HEK293T (cell line): ENCODE measurements around the gene LCORL.
"Not testable (repeated sequence)": the region's sequence is repeated elsewhere in the genome, so short reads cannot be mapped to it uniquely, and the experiment has no call there.

Source experiments
- CTCF ChIA-PET: fragments of 350-600 bp; formaldehyde crosslinking; extraction: SDS; loops from one replicate; lab custom pipeline; 2021; ENCODE audit warnings: antibody characterized with exemption, inconsistent platforms; lab: Yijun Ruan, JAX
- POLR2A ChIA-PET: fragments of 350-600 bp; formaldehyde crosslinking; extraction: SDS; loops from one replicate; lab custom pipeline; 2020; ENCODE audit warnings: antibody characterized with exemption, inconsistent platforms; lab: Yijun Ruan, JAX
- DNase-seq: peaks from one replicate; pipeline ENCODE4 v3.0.0; 2012; ENCODE audit warnings: mixed read lengths; ENCODE audit errors: extremely low spot score
- ARNT ChIP-seq: fragments of 450-650 bp; IDR thresholded peaks from 2 replicates; pipeline ENCODE4 v1.6.1; 2017; ENCODE audit warnings: mild to moderate bottlenecking
- BHLHE40 ChIP-seq: fragments of 450-650 bp; IDR thresholded peaks from 2 replicates; pipeline ENCODE4 v1.6.1; 2016; ENCODE audit warnings: mild to moderate bottlenecking, moderate library complexity, borderline replicate concordance
- CTBP1 ChIP-seq: fragments of 450-650 bp; IDR thresholded peaks from 2 replicates; pipeline ENCODE4 v1.6.1; 2016; ENCODE audit warnings: borderline replicate concordance
- ELF4 ChIP-seq: fragments of 450-650 bp; IDR thresholded peaks from 2 replicates; pipeline ENCODE4 v1.6.1; 2017; ENCODE audit warnings: antibody characterized with exemption
- FOXA1 ChIP-seq: fragments of 450-650 bp; IDR thresholded peaks from 2 replicates; pipeline ENCODE4 v1.6.1; 2016; ENCODE audit warnings: mild to moderate bottlenecking
- FOXK2 ChIP-seq: fragments of 450-650 bp; IDR thresholded peaks from 2 replicates; pipeline ENCODE4 v1.6.1; 2016; ENCODE audit warnings: mild to moderate bottlenecking
- FOXM1 ChIP-seq: fragments of 450-650 bp; IDR thresholded peaks from 2 replicates; pipeline ENCODE4 v1.6.1; 2017; ENCODE audit warnings: mild to moderate bottlenecking, borderline replicate concordance
- HDGF ChIP-seq: fragments of 450-650 bp; IDR thresholded peaks from 2 replicates; pipeline ENCODE4 v1.6.1; 2017; ENCODE audit warnings: antibody characterized with exemption, borderline replicate concordance
- L3MBTL2 ChIP-seq: fragments of 450-650 bp; conservative IDR thresholded peaks from 2 replicates; pipeline ENCODE4 v1.6.1; 2016; ENCODE audit warnings: mild to moderate bottlenecking
- LEF1 ChIP-seq: fragments of 450-650 bp; IDR thresholded peaks from 2 replicates; pipeline ENCODE4 v1.6.1; 2017; ENCODE audit warnings: mild to moderate bottlenecking, borderline replicate concordance
- NFRKB ChIP-seq: fragments of 450-650 bp; IDR thresholded peaks from 2 replicates; pipeline ENCODE4 v1.6.1; 2016; ENCODE audit warnings: mild to moderate bottlenecking, moderate library complexity
- SP1 ChIP-seq: fragments of 450-650 bp; IDR thresholded peaks from 2 replicates; pipeline ENCODE4 v1.6.1; 2017
- SUZ12 ChIP-seq: fragments of 450-650 bp; IDR thresholded peaks from 2 replicates; pipeline ENCODE4 v1.6.1; 2016; ENCODE audit warnings: mild to moderate bottlenecking
- TARDBP ChIP-seq: fragments of 450-650 bp; IDR thresholded peaks from 2 replicates; pipeline ENCODE4 v1.6.1; 2016
- ZNF384 ChIP-seq: fragments of 450-650 bp; IDR thresholded peaks from 2 replicates; pipeline ENCODE4 v1.6.1; 2016
- TF ChIP-seq, protein P1 (sequence below): fragments of 450-650 bp; IDR thresholded peaks from 2 replicates; pipeline ENCODE4 v1.6.1; 2016

LCORL gene

DNA sequence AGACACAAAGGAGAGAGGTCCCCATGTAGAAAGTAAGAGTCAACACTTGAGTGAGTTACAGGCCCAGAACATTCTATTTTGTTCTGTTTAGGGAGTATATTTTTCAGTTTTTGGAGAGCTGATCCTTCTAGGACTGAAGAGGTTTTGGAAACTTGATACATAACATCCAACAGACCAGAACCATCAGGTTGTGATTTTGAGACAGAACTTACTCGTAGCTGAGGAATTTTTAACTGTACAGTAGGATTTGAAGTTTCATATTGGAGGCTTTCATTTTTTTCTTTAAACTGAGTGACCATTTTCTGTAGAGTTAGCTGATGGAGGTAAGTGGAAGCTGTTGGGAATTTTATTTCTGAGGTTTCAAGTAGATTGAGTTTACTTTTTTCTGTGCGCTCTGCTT is 137.5 kb downstream of the LCORL start:
- POLR2A ChIA-PET = no interaction called here
- TF ChIP-seq FOXA1 (no peak), SP1 (no peak), CTBP1 (no peak)
- DNase-seq = no peak
- CTCF ChIA-PET = no interaction called here

DNA sequence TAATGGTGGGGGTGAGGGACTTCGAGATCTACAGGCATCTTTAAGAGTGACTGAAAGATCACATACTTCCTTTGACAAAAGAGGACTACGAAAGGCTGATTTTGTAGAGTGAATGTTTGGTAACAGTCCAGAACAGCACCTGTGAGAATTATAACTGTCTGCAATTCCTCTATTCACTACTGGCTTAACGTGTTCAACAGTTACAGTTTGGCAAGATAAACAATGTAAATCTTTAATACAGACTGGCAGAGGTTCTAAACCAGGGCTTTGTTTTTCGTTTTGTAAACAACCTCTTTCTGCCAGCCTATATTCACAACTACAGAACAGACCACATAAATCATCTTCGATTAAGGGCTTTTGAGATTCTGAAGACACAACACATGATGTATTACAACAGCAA is 143.9 kb downstream of the LCORL start:
- no peak for DNase-seq
- no peak for TF ChIP-seq SP1
- no peak for TF ChIP-seq TARDBP
- TF ChIP-seq ARNT = no peak
- no peak for TF ChIP-seq L3MBTL2
- TF ChIP-seq ELF4 = no peak
- no peak for TF ChIP-seq FOXA1
- no peak for TF ChIP-seq BHLHE40
- TF ChIP-seq, protein P1, sequence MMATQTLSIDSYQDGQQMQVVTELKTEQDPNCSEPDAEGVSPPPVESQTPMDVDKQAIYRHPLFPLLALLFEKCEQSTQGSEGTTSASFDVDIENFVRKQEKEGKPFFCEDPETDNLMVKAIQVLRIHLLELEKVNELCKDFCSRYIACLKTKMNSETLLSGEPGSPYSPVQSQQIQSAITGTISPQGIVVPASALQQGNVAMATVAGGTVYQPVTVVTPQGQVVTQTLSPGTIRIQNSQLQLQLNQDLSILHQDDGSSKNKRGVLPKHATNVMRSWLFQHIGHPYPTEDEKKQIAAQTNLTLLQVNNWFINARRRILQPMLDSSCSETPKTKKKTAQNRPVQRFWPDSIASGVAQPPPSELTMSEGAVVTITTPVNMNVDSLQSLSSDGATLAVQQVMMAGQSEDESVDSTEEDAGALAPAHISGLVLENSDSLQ = no peak
- no peak for TF ChIP-seq SUZ12
- TF ChIP-seq ZNF384 = no peak
- TF ChIP-seq FOXK2 = no peak
- no peak for TF ChIP-seq NFRKB
- no peak for TF ChIP-seq LEF1
- TF ChIP-seq CTBP1 = no peak
- TF ChIP-seq FOXM1 = no peak
- POLR2A ChIA-PET = no interaction called here
- CTCF ChIA-PET = no interaction called here

DNA sequence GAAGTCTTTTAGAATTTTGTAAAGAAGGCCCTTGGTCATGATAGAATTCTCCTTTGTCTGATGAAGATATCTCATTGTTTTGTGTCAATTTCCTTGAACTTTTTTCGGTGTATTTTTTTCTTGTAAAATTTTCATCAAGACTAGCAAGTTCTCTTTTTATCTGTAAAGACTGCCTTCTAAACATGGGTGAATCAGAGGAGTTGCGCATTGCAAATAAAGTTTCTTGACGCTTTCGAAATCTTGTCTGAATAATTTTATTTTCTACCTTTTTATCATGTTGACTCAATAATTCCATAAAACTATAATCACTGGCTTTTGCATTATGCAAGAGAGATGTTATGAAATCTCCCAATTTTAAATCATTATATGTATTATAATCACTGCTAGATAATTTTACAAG is 144.6 kb downstream of the LCORL start:
- POLR2A ChIA-PET = no interaction called here
- CTCF ChIA-PET = no interaction called here
- TF ChIP-seq TARDBP (no peak), L3MBTL2 (no peak), SP1 (no peak), FOXM1 (no peak)
- DNase-seq = no peak

DNA sequence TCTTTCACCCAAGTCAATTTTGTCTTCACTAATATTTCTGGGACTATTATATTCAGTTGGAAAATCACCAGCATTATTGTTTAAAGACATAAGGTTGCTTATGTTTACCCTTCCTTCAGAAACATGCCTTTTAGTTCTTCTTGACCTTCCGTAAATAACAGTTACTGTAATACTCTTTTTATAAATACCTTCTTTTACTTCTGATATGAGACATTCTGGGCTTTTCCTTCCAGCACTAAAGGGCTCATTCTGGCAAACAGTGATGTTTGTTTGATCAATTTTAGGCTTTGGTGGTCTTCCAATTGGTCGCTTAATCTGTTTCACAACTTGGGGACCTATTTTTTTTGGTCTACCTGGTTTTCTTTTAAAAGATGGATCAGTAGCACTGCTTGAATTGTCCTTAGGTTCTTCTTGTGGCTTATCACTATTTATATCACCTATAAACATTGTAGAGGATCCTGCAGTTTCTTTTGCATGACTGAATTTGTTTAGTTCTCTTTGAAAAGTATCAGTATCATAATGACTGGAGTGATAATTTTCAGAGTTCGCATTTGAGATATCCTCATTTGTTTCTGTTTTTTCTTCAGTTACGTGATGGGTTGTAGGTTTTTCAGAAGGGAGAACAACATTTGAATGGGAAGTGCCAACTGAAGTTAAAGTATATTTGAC is 146.0 kb downstream of the LCORL start:
- POLR2A ChIA-PET = no interaction called here
- DNase-seq = no peak
- CTCF ChIA-PET = no interaction called here
- TF ChIP-seq FOXA1 = no peak
- TF ChIP-seq ELF4 = no peak
- no peak for TF ChIP-seq TARDBP
- no peak for TF ChIP-seq LEF1
- no peak for TF ChIP-seq HDGF
- TF ChIP-seq L3MBTL2 = no peak
- no peak for TF ChIP-seq ARNT
- no peak for TF ChIP-seq ZNF384
- no peak for TF ChIP-seq BHLHE40

DNA sequence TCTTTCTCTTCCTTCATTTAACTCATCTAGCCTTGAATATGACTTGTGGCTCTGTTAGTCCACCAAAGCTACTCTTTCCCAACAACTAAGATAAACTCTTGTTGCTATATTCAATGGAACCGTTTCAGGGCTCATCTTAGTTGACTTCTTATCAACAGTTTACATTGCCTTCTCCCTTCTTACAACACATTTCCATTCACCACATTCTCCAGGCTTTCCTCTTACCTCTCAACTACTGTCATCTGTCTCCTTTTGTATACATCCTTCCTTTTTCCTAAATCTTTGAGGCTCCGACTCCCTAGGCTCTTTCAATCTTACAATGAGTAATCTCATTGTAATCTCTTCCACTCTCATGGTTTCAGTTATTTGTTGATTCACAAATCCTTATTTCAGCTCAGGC is 152.2 kb downstream of the LCORL start:
- ChIA-PET POLR2A (no interaction called here), CTCF (no interaction called here)
- no peak for TF ChIP-seq FOXA1
- TF ChIP-seq ELF4 = no peak
- TF ChIP-seq L3MBTL2 = no peak
- no peak for TF ChIP-seq SP1
- TF ChIP-seq, protein P1 = no peak
- no peak for TF ChIP-seq BHLHE40
- TF ChIP-seq CTBP1 = no peak
- TF ChIP-seq NFRKB = no peak
- no peak for TF ChIP-seq SUZ12
- no peak for TF ChIP-seq FOXK2
- no peak for TF ChIP-seq FOXM1
- no peak for TF ChIP-seq ARNT
- TF ChIP-seq TARDBP = no peak
- TF ChIP-seq HDGF = no peak
- no peak for TF ChIP-seq ZNF384
- DNase-seq = no peak

DNA sequence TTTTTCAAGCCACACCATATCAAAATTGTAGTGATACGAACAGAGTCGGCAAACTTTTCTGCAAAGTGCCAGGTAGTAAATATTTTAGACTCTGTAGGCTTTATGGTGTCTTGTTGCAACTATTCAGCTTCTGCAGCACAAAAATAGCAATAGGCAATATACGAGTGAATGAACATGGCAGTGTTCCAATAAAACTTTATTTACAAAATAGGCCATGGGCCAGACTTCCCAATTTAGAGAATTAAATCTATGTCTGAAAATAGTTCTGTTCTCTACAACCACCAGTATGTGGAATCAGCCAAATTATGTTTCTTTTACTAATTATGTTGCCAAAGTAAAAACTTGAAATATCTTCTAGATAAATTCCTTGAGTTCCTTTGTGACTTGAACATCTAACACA is 154.3 kb downstream of the LCORL start:
- CTCF ChIA-PET = no interaction called here
- POLR2A ChIA-PET = no interaction called here
- TF ChIP-seq ELF4 (no peak), SUZ12 (no peak), FOXM1 (no peak), FOXK2 (no peak), FOXA1 (no peak), ARNT (no peak), BHLHE40 (no peak), LEF1 (no peak)
- no peak for DNase-seq

DNA sequence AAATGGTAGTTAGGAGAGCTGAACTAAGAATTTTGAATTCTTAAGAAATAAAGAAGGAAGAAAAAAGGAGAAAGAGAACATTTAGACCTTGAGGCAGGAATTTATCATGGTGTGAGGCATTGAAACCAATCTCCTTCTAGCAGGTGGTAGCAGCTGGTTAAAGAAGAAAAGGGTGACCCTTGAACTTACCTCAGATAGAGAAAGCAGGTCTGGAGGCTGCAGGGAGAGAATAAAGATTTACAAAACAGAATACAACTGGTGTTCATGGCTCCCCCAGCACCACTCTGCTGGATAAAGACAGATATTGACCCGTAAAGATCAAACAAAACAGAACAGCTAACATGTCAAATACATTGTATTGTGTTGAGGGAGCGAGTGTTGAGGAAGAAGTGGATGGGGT is 154.7 kb downstream of the LCORL start:
- CTCF ChIA-PET = no interaction called here
- no peak for TF ChIP-seq FOXA1
- POLR2A ChIA-PET = no interaction called here
- no peak for DNase-seq

DNA sequence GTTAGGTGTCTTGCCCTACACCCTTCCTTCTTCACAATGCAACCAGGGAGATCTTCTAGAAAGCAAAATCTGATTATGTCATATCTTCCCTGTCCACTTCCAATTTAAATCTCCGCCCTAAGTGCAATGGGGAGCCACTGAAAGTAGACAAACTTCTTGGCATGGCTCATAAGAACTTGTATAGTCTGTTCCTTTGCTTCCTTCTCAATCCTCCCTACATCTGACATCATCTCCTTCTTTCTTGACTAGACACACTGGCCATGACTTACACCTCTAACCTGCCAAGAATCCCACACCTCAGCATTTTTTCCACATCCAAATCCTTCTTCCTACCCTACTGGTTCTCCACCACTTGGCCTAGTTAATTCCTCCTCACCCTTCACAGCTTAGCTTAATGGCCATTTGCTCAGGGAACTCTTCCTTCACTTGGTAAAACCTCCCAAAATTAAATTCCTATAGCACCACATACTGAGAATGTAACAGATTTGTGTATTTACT is 155.6 kb downstream of the LCORL start:
- TF ChIP-seq ELF4 = no peak
- TF ChIP-seq, protein P1 = no peak
- no peak for TF ChIP-seq CTBP1
- no peak for TF ChIP-seq ARNT
- no peak for TF ChIP-seq SUZ12
- TF ChIP-seq SP1 = no peak
- TF ChIP-seq ZNF384 = no peak
- TF ChIP-seq HDGF = no peak
- TF ChIP-seq BHLHE40 = no peak
- TF ChIP-seq LEF1 = no peak
- no peak for TF ChIP-seq FOXA1
- TF ChIP-seq TARDBP = no peak
- no peak for TF ChIP-seq NFRKB
- TF ChIP-seq FOXK2 = no peak
- no peak for TF ChIP-seq FOXM1
- TF ChIP-seq L3MBTL2 = no peak
- DNase-seq = no peak
- CTCF ChIA-PET = no interaction called here
- POLR2A ChIA-PET = no interaction called here

DNA sequence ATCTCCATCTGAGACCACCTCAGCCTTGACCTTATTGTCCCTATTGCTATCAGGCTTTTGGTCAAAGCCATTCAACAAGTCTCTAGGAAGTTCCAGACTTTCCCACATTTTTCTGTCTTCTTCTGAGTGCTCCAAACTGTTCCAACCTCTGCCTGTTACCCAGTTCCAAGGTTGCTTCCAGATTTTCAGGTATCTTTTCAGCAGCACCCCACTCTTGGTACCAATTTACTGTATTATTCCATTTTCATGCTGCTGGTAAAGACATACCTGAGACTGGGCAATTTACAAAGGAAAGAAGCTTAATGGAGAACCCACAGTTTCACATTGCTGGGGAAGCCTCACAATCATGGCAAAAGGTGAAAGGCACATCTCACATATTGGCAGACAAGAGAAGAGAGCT is 159.6 kb downstream of the LCORL start:
- CTCF ChIA-PET, DNase-seq, POLR2A ChIA-PET: not testable (repeated sequence)
